Measurements from ENCODE around the gene GRIA4.

The GRIA4 gene

DNA sequence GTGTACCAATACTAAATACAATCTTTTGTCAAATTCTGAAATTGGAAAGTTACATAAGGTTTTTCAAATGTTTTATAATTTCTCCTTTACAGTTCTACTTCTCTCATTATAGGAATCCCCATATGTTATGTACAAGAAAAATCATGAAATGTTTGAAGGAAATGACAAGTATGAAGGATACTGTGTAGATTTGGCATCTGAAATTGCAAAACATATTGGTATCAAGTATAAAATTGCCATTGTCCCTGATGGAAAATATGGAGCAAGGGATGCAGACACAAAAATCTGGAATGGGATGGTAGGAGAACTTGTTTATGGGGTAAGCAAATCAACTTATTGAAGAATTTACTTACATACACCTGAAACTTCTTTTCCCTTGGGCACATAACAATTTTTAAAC is 308.7 kb downstream of the GRIA4 start:
- DNase-seq (ENCODE audit: low read depth in 3 of 3), result no peak

DNA sequence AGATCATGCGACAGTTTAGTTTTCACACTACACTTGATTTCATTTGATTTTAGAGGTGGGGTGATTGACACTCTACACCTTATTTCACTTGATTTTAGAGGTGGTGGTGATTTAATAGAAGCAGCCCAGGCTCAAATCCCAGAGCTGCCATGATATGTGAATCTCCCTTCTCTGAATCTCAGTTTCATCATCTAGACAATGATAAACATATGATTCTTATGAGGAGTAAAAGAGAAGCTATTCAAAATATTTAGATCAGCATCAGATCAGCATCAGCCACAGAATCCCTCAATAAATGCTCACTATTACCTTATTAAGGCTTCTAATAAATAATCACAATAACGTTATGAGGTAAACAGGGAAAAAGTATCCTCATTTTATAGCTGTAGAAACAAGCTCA is 313.4 kb downstream of the GRIA4 start:
- no peak for DNase-seq (ENCODE audit: low read depth in 3 of 3)

DNA sequence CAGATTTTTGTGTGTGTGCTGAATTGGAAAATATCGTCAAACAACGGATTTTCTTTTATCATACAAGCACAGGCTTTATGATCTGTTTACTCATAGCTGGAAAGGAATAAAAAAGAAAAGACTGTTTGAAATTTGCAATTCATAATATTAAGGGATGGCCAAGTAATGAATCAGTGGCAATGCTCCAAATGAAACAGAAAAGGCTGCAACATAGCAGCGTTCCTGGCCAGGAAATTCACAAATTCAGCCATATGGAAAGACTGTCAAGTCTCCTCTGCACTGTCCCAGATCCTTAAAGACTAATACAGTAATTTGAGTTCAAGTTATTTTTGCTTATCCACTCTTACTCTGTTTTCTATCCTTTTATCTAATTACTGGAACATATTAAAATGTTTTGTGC is 313.9 kb downstream of the GRIA4 start:
- DNase-seq (ENCODE audit: low read depth in 3 of 3), result no peak

DNA sequence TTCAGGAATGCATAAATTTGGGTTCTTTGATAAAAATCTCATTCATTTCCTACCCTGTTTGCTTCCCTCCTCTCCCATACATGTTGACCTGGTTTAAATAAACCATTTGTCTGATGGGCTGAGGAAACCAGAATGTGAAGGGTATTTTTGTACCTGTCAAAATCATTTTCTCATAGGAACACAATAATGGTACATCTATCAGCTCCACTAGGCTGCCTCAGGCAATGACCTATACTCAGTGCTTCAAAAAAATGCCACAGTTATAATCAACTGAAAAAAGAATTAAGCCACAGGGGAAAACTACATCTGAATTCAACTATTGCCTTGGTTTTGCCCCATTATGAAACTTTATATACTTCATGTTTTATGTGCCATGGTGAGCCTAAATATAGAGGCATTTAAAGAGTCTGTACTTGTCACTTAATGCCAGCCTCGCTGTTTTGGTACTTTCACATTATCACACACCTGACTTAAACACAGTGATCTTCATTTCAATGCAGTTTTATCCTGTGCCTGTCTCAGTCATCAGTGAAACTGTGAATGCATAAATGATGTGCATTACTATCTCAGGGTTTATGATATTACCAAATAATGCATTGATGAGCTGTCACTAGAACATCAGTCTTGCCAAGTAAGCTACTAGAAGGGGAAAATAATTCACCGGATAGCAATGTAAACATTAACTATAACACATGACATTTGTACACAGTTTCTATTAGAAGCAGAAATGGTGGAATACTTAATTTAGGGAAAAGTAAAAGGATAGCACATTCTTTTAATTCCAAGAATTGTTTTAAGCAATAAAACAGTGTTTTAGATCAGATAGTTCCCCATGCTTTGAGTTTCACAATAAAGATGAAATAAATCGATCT is 319.4 kb downstream of the GRIA4 start:
- no peak for DNase-seq (ENCODE audit: low read depth in 3 of 3)

DNA sequence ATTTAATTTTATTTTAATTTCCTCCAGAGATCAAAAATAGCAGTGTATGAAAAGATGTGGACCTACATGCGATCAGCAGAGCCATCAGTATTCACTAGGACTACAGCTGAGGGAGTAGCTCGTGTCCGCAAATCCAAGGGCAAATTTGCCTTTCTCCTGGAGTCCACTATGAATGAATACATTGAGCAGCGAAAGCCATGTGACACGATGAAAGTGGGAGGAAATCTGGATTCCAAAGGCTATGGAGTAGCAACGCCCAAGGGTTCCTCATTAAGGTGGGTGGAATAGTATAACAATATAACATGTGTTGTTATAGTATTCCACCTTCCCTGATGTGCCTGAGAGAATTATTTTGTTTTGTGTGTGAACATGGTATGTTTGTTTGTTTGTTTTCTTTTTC is 323.8 kb downstream of the GRIA4 start:
- no peak for DNase-seq (ENCODE audit: low read depth in 3 of 3)

DNA sequence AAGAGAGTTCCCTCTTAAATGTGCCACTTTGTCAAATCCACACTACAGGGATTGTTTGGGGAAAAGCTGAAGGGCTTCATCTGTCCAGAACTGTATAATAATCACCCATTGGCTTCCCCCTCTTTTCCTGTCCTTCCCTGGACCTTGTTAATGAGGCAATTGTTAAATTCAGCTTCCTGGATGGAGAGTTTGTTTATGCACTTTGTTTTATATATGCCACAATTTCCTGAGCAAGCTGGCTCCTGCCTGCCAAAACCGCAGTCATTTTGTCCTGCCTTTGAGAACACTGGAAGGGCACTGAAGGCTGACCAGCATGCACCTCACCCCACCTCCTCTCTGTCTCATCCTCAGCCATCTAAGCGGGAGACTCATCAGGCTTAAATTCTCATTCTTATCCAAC is 325.9 kb downstream of the GRIA4 start:
- no peak for DNase-seq (ENCODE audit: low read depth in 3 of 3)

DNA sequence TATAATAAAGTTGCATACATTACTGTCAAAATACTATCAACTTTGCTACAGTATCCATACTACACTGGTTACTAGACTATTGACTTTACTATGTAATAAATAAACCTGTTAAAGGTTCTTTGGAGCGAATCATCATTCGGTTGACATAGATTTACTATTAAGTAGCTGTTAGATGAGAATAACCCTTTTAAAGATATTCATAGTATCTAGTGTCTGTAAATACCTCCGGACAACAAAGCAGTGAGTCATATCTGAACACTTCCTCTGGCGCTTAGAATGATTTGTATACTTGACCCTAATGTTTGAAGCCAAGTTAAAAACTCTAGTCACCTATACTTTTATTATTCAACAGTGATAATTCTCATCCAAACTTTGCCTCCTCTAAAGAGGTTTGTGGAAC is 327.5 kb downstream of the GRIA4 start:
- no peak for DNase-seq (ENCODE audit: low read depth in 3 of 3)

DNA sequence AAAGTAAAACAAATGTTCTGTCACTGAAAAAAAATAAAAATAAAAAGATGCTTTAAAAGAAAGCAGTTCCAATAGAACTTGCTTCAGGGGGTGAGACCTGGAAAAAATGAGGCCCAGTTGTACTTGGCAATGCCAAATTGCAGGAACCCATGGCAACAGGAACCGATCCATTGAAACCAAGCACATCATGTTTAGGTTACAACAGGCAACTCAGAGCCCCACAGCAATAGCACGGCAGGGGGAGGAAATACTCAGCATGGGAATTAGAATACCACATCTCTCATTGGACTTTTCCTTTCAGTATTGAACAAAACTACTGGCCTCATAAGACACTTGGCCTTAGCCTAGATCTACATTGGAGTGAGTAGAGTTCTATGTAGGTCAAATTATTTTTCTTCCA is 327.9 kb downstream of the GRIA4 start:
- no peak for DNase-seq (ENCODE audit: low read depth in 3 of 3)

DNA sequence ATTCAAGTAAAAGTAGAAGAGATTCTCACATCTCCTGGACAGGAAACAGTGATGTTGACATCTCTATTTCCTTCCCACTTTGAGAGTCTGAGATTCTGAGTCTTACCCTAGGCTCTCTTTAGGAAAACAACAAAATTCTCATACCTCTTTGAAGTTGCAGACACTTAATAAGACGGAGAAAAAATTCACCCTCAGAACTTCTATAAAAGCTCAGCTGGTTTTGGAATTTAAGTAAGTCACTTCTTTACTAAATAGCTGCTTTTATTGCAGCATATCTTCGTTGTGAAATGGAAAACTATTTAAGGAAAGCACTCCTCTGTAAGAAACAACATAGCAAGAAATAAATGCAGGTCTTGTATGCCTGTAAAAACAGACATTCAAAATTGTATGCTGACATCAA is 333.0 kb downstream of the GRIA4 start:
- no peak for DNase-seq (ENCODE audit: low read depth in 3 of 3)

DNA sequence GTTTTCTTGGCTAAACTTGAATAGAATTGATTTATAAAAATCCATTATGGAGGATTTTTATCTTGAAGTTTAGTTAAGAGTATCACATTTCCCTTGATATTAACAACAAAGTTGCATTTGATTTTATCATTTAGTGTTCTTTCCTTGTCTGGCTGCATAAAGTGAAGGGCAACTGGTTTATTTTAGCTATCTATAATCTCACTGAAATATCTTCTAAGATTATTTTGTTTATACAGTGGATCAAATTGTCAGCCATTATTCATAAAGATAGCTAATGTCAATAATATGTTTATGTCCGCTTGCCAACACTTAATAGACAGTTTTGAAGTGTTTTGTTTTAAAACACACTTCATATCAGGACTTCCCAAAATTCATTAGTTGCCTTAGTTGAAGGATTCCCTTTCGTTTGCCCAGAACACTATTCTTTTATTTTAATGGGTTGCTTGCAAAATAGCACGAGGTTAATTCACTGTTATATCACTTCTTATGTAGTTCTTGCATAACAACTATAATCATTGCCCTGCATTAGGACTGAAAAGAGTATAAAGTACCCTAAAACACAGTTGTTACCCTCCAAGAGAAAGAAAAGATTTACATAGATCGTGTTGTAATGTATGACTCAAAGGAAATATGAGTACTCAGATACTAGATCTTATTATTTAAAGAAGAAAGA is 339.2 kb downstream of the GRIA4 start:
- no peak for DNase-seq (ENCODE audit: low read depth in 3 of 3)

DNA sequence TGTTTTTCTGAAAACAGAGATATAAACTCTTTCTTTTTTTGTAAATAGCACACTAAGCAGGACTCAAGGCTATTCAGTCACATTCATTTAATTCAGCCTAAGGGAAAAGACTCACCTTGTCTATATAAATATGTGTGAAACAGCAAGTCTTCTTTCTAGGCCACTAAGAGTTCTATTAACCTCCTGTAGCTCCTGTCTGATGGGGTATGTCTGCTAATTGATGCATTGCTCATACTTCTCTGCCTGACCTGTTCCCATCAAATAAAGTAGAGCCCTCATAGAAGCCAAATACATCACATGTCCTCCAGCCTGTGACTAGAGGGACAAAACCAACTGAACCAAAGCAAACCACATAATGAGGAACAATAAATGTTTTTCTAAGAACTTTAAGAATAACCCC is 344.0 kb downstream of the GRIA4 start:
- DNase-seq (ENCODE audit: low read depth in 3 of 3), result no peak

DNA sequence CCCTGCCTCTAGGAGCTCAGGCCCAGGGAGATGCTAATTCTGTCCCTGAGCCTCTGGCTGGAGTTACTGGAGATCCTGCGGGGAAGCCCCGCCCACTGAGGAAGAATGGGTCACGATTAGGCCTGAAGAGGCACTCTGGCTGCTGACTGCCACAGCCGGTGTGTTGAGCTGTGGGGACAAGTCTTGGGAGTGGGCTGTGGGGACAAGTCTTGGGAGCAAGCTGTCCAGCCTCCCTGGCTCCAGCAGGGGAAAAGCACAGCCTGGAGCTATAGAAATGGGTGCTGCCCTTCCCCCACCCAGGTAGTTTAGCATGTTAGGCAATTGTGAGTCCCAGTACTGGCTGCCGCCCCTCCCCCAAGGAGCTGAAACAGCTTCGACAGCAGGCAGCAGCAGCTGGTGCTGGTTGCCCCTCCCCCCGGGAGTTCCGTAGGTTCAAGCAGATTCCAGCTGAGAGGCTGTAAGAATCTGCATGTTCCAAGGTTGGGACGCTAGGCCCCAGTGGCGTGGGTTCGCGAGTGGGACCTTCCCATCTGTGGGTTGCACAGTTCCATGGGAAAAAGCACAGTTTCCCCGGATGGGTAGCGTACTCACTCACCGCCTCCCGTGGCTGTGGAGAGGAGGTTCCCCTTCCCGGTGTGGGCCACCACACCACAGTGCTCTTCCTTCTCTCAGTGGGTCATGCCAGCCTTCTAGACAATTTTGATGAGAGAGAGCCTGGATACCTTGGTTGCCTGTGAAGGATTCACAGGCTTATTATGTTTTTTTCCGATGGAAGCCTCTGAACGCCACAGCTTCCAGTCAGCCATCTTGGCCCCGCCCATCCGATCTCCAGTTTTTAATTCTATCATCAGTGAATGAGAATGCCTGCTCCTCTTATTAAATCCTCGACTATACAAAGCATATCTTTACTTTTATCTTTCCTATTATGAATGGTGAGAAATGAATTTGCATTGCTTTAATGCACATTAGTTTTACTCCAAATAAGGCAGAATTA is 350.7 kb downstream of the GRIA4 start:
- no peak for DNase-seq (ENCODE audit: low read depth in 3 of 3)

DNA sequence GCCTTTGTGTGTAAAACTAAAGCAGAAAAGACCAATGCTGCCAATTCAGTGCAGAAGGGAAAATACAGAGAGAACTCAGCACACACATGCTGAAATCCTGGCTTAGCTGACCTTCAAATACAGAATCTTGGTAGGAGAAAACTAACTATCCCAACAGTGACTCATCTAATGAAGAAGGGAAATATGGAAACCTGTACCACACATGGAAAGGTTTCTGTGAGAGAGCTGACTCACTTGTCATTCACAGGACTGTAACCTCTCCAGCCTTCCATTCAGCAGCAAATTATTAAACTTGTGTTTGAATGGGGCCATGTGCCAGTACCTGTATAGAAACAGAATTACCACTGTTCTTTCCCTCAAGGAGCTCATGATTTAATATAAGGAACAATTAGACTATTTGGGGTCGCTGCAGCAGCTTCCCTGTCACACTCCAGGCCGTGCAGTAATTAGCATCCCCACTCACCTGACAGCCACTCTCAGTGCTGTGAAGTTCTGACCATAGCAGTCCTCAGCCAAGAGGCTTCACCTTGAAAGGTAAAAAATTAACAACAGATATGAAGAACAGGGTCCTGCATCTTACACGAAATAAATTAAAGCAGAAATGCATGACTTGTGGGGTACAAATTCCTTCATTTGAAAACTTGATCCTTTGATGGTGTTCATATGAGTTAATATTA is 358.3 kb downstream of the GRIA4 start:
- DNase-seq (ENCODE audit: low read depth in 3 of 3), result no peak

DNA sequence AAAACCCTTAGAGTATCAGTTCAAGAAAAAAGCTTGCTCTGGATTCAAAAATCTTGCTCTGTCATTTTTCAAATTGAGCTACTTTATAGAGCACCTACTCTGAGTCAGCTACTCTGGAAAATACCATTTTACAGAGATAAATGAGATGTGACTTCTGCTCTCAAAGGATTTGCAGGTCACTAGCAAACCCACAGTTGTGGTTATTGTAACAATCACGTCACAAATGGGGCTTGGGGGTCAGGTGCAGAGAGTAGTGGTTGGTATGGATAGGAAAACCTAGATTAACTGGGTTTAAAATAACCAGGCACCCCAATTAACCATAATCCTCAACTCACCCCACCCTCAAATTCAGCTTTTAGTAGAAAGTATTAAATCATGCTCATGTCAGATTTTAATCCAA is 359.9 kb downstream of the GRIA4 start:
- no peak for DNase-seq (ENCODE audit: low read depth in 3 of 3)

DNA sequence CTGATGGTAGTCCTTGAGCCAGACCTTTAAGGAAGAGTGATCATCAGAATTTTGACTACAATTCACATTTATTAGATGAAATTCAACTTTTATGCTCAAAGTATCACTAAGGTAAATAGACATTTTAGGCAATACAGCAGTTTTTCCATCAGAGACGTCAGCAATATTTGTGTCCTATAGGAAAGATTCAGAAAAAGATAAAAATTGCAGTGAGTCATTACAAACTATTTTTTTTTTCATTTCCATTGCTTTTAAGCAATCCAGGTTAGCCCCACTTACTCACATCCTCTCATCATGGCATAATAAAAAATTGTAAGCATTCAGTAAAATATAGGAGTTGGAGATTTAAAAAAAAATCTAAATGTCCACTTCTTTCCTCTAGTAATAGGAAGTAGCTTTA is 365.3 kb downstream of the GRIA4 start:
- DNase-seq (ENCODE audit: low read depth in 3 of 3), result no peak

DNA sequence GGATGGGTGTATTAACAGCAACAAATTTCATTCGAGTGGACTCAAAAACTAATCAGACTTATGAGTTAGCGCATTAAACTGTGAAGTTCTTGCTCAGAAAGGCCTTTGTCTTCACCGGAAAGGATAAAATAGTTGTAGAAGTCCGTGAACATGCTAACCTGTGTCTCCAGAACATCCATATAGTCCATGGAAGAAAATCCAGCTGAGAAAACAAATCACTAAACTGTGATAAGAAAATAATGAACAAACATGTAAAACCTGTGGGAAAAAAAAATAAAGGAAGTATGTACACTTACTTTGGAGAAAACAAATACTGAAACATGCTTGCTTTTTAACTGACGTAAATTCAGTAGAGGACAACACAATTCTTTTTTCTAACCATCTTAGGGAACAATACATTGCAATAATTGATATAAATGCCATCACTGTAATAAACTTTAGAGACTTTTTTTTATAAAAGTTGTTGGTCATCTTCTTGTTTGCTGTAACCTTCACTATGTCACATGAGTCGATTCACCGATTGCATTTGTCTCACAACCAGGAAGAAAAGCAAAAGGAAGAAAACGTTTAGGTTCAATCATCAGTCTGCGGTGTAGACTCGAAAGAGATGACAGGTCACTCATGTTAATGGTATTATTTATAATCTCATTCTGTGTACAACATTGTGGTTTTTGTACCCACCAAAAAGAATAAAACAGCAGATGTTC is 370.3 kb downstream of the GRIA4 start:
- DNase-seq (ENCODE audit: low read depth in 3 of 3), result no peak

DNA sequence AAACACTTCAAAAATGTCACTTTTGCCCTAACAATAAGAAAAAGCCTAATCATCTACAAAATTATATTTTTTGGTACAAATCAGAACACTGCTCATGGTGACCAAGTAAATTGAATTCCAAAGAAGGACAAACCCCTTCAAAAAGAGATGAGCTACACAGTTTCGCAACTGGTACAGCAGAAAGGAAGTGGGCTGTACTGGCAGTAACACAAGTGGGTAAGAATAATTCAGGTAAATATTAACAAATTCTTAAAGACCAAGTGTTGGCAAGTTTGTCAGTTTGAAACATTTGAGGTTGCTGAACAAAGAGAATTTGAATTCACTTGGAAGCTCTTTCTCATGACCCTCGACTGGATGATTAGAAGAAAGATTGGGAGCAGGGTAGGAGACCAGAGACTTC is 376.7 kb downstream of the GRIA4 start:
- DNase-seq (ENCODE audit: low read depth in 3 of 3), result no peak

DNA sequence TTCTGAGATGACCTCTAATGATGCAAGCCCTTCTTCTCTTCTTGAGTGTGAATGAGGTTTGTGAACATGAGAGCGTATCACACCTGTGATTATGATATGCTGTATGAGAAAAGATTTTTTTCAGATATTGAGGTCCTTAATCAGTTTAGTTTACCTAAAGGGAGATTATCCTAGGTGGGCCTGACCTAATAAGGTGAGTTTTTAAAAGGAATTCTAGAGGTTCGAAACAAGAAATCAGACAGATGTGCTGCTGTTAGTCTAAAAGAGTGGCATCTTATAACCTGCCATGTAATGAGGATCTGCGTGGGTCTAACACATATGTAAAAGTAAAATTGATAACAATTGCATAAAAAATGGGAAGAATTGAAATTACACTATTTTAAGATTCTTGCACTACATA is 378.3 kb downstream of the GRIA4 start:
- DNase-seq (ENCODE audit: low read depth in 3 of 3), result no peak

DNA sequence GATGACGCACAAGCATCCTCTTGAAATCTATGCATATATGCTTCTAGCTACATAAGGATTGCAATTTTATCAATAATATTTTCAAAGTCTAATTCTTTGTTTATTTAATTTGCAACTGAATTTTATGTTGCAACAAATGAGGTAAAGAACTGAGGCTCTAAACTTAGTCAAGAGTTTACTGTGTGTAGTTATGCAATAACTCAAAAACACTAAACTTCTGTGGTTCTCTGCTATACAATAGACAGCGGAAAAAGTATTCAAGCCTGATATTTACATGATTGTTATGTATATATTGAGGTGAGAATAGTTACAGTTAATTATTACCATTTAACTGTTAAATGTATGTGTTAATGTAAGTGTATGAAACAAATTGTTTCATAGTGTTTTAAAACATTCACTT is 379.3 kb downstream of the GRIA4 start:
- DNase-seq (ENCODE audit: low read depth in 3 of 3), result no peak

DNA sequence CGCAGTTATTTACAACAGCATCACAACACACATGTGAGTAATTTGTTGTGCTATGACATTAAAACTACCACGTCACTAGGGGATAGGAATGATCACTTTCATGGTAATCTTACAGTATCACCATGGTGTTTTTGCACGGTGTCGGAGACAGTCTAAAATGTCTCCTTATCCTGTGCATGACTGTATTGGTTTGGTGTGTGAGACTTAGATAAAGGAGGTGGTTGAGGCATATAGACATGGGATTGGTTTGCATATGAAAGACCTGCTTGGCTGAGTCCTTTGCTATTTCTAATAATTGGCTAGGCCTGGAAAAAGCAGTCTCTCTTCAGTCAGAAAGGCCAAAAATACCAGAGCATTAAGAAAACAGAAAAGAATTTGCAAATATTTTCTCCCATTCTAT is 382.0 kb downstream of the GRIA4 start:
- no peak for DNase-seq (ENCODE audit: low read depth in 3 of 3)
